HEK293 (cell line): ENCODE measurements around the gene EXOC2.

Experiments
- CTCF ChIA-PET: fragments of 350-600 bp; formaldehyde crosslinking; extraction: SDS; loops from one replicate; lab custom pipeline; 2021; ENCODE audit warnings: antibody characterized with exemption; lab: Yijun Ruan, JAX
- POLR2A ChIA-PET: fragments of 300-600 bp; formaldehyde crosslinking; extraction: SDS; loops from one replicate; lab custom pipeline; 2020; ENCODE audit warnings: antibody characterized with exemption, inconsistent platforms; lab: Yijun Ruan, JAX
- H3K27ac ChIP-seq: fragments of 200-500 bp; sonication (Bioruptor generic); 2 replicates; pipeline ENCODE4 v1.5.1; 2014; ENCODE audit warnings: low read depth, low read length, control low read depth, inconsistent platforms; ENCODE audit errors: extremely low read depth
- H3K36me3 ChIP-seq, 2 experiments: fragments of 200-500 bp in 1 of 2; sonication (Bioruptor generic) in 1 of 2; 1 replicate in 1 of 2; 2 replicates in 1 of 2; pipeline ENCODE4 v1.5.1; 2014 to 2017; ENCODE audit warnings: inconsistent platforms in 2 of 2, low read length in 2 of 2; ENCODE audit not compliant: control insufficient read depth in 2 of 2, insufficient read depth in 1 of 2
- H3K4me1 ChIP-seq: fragments of 200-500 bp; sonication (Bioruptor generic); 2 replicates; pipeline ENCODE4 v1.5.1; 2014; ENCODE audit warnings: mild to moderate bottlenecking, low read length, inconsistent platforms; ENCODE audit not compliant: control insufficient read depth, insufficient read depth
- H3K4me3 ChIP-seq: 2 replicates; pipeline ENCODE4 v1.5.1; 2011; ENCODE audit warnings: low read depth, mild to moderate bottlenecking, control low read depth, low read length, moderate library complexity
- H3K9me3 ChIP-seq: fragments of 200-500 bp; sonication (Bioruptor generic); 2 replicates; pipeline ENCODE4 v1.5.1; 2014; ENCODE audit warnings: low read depth, low read length, inconsistent platforms; ENCODE audit not compliant: control insufficient read depth, insufficient read depth
- GLIS1 ChIP-seq: fragments of 450-650 bp; formaldehyde crosslinking; IDR thresholded peaks from 2 replicates; pipeline ENCODE4 v1.5.1; 2016; ENCODE audit warnings: missing biosample characterization, missing genetic modification characterization
- GLIS2 ChIP-seq: fragments of 450-650 bp; formaldehyde crosslinking; IDR thresholded peaks from 2 replicates; pipeline ENCODE4 v1.5.1; 2016; ENCODE audit warnings: missing biosample characterization, missing genetic modification characterization
- MEIS1 ChIP-seq: sonication (generic); formaldehyde crosslinking; IDR thresholded peaks from 2 replicates; pipeline ENCODE4 v1.8.1; 2022; ENCODE audit warnings: missing genetic modification reagents, mild to moderate bottlenecking, borderline replicate concordance
- MYNN ChIP-seq: fragments of 450-650 bp; formaldehyde crosslinking; IDR thresholded peaks from 2 replicates; pipeline ENCODE4 v1.5.1; 2016; ENCODE audit warnings: missing biosample characterization, missing genetic modification characterization, borderline replicate concordance
- ZBTB26 ChIP-seq: fragments of 450-650 bp; formaldehyde crosslinking; optimal IDR thresholded peaks from 2 replicates; pipeline ENCODE3; 2016; ENCODE audit warnings: missing biosample characterization, mild to moderate bottlenecking, missing genetic modification characterization
- ZFP69B ChIP-seq: fragments of 450-650 bp; formaldehyde crosslinking; IDR thresholded peaks from 2 replicates; pipeline ENCODE4 v1.5.1; 2016; ENCODE audit warnings: missing biosample characterization, missing genetic modification characterization
- ZNF121 ChIP-seq: fragments of 450-650 bp; formaldehyde crosslinking; IDR thresholded peaks from 2 replicates; pipeline ENCODE4 v1.5.1; 2016; ENCODE audit warnings: missing biosample characterization, missing genetic modification characterization
- ZNF202 ChIP-seq: fragments of 450-650 bp; formaldehyde crosslinking; IDR thresholded peaks from 2 replicates; pipeline ENCODE4 v1.5.1; 2016; ENCODE audit warnings: missing biosample characterization, missing genetic modification characterization, borderline replicate concordance
- ZNF221 ChIP-seq: fragments of 450-650 bp; formaldehyde crosslinking; IDR thresholded peaks from 2 replicates; pipeline ENCODE4 v1.5.1; 2017; ENCODE audit warnings: missing biosample characterization, missing genetic modification characterization, borderline replicate concordance
- ZNF266 ChIP-seq: fragments of 450-650 bp; formaldehyde crosslinking; IDR thresholded peaks from 2 replicates; pipeline ENCODE4 v1.5.1; 2016; ENCODE audit warnings: missing biosample characterization, missing genetic modification characterization, low read depth
- ZNF292 ChIP-seq: fragments of 450-650 bp; formaldehyde crosslinking; IDR thresholded peaks from 2 replicates; pipeline ENCODE4 v1.5.1; 2016; ENCODE audit warnings: low read depth, missing biosample characterization, missing genetic modification characterization, borderline replicate concordance
- ZNF311 ChIP-seq: fragments of 450-650 bp; formaldehyde crosslinking; IDR thresholded peaks from 2 replicates; pipeline ENCODE4 v1.5.1; 2017; ENCODE audit warnings: missing biosample characterization, missing genetic modification characterization, borderline replicate concordance
- ZNF404 ChIP-seq: fragments of 450-650 bp; formaldehyde crosslinking; IDR thresholded peaks from 2 replicates; pipeline ENCODE4 v1.5.1; 2017; ENCODE audit warnings: missing biosample characterization, missing genetic modification characterization
- ZNF426 ChIP-seq: fragments of 450-650 bp; formaldehyde crosslinking; IDR thresholded peaks from 2 replicates; pipeline ENCODE4 v1.5.1; 2017; ENCODE audit warnings: missing biosample characterization, missing genetic modification characterization, mild to moderate bottlenecking, inconsistent platforms, moderate library complexity
- ZNF549 ChIP-seq: fragments of 450-650 bp; IDR thresholded peaks from 2 replicates; pipeline ENCODE4 v1.5.1; 2018; ENCODE audit warnings: missing biosample characterization, missing genetic modification characterization, mild to moderate bottlenecking, inconsistent platforms, moderate library complexity
- ZNF585B ChIP-seq: fragments of 450-650 bp; formaldehyde crosslinking; IDR thresholded peaks from 2 replicates; pipeline ENCODE4 v1.5.1; 2016; ENCODE audit warnings: missing biosample characterization, missing genetic modification characterization
- ZNF610 ChIP-seq: fragments of 450-650 bp; formaldehyde crosslinking; IDR thresholded peaks from 2 replicates; pipeline ENCODE4 v1.5.1; 2016; ENCODE audit warnings: missing biosample characterization, missing genetic modification characterization, borderline replicate concordance
- ZNF660 ChIP-seq: fragments of 450-650 bp; IDR thresholded peaks from 2 replicates; pipeline ENCODE4 v1.5.1; 2018; ENCODE audit warnings: missing biosample characterization, mild to moderate bottlenecking, missing genetic modification characterization
- ZNF670 ChIP-seq: fragments of 450-650 bp; formaldehyde crosslinking; IDR thresholded peaks from 2 replicates; pipeline ENCODE4 v1.5.1; 2016; ENCODE audit warnings: missing biosample characterization, missing genetic modification characterization, low read depth
- ZNF692 ChIP-seq: fragments of 450-650 bp; formaldehyde crosslinking; IDR thresholded peaks from 2 replicates; pipeline ENCODE4 v1.5.1; 2016; ENCODE audit warnings: missing biosample characterization, missing genetic modification characterization
- ZNF837 ChIP-seq: fragments of 450-650 bp; formaldehyde crosslinking; IDR thresholded peaks from 2 replicates; pipeline ENCODE4 v1.5.1; 2016; ENCODE audit warnings: missing biosample characterization, missing genetic modification characterization
- ZSCAN30 ChIP-seq: fragments of 450-650 bp; IDR thresholded peaks from 2 replicates; pipeline ENCODE4 v1.5.1; 2018; ENCODE audit warnings: missing biosample characterization, mild to moderate bottlenecking, missing genetic modification characterization, moderate library complexity
- ZXDB ChIP-seq: fragments of 450-650 bp; formaldehyde crosslinking; IDR thresholded peaks from 2 replicates; pipeline ENCODE4 v1.5.1; 2016; ENCODE audit warnings: missing biosample characterization, missing genetic modification characterization
- TF ChIP-seq, protein P1 (sequence below): fragments of 450-650 bp; formaldehyde crosslinking; IDR thresholded peaks from 2 replicates; pipeline ENCODE4 v1.5.1; 2016; ENCODE audit warnings: missing biosample characterization, missing genetic modification characterization
- TF ChIP-seq, protein P2 (sequence below): sonication (generic); formaldehyde crosslinking; IDR thresholded peaks from 2 replicates; pipeline ENCODE4 v1.8.1; 2022; ENCODE audit warnings: mild to moderate bottlenecking, moderate library complexity, missing genetic modification reagents

EXOC2 gene

GRCh38 chr6:635233-635632, 57.7 kb downstream of the EXOC2 start:
- TF ChIP-seq ZNF549 (tag by site-specific recombination), result no peak
- TF ChIP-seq, all 188 proteins: peak for 0
- ChIA-PET POLR2A (no interaction called here), CTCF (interaction anchor here (1.1 kb wide), 1 partner anchor 31 kb away, joined by 3 read pairs; no protein-coding TSS in a partner anchor)
- Histone ChIP-seq H3K27ac (no peak overlapping the region), H3K9me3 (no peaks in the 10 kb centered on the region), H3K4me1 (no peaks in the 10 kb centered on the region), H3K36me3 (peaks cover 4 to 18% of the 10 kb centered on the region in 2 experiments), H3K4me3 (no peak overlapping the region)

GRCh38 chr6:633611-634010, 59.3 kb downstream of the EXOC2 start:
- Histone ChIP-seq H3K27ac (no peak overlapping the region), H3K9me3 (no peaks in the 10 kb centered on the region), H3K4me1 (no peaks in the 10 kb centered on the region)
- CTCF ChIA-PET, result no interaction called here
- TF ChIP-seq ZNF610 (tag by site-specific recombination), result no peak
- TF ChIP-seq, protein P1, sequence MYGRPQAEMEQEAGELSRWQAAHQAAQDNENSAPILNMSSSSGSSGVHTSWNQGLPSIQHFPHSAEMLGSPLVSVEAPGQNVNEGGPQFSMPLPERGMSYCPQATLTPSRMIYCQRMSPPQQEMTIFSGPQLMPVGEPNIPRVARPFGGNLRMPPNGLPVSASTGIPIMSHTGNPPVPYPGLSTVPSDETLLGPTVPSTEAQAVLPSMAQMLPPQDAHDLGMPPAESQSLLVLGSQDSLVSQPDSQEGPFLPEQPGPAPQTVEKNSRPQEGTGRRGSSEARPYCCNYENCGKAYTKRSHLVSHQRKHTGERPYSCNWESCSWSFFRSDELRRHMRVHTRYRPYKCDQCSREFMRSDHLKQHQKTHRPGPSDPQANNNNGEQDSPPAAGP (tag by site-specific recombination), result 0 out of 2 replicates have a peak, but pooled peaks have one; percentile 44
- TF ChIP-seq, all 188 proteins: peak for 1
- POLR2A ChIA-PET, result no interaction called here
- H3K4me3 ChIP-seq, result no peak overlapping the region
- H3K36me3 ChIP-seq, result peaks cover 4 to 22% of the 10 kb centered on the region in 2 experiments

DNA sequence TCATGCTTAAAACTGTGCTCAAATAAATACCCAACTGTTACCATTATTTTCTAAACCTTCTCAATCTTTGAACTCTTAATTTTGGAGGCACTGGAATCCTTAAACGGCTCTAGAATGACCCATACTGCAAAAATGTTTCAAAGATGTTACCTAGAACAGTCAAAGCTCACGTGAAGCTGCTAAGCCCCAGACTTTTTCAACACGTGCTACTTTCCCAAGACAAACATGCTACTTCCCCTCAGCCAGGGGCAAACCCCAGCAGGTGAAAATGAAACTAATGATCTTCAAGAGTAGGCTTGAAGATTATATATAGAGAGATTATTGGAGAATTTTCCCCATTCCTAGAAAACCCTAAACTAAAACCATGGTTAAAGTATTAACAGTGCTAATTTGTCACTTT, 64.2 kb downstream of the EXOC2 start:
- Histone ChIP-seq H3K27ac (no peak overlapping the region), H3K36me3 (peaks cover 0 to 17% of the 10 kb centered on the region in 2 experiments; a peak in 2 of 3 replicates), H3K4me1 (peaks cover 7% of the 10 kb centered on the region), H3K4me3 (no peak overlapping the region), H3K9me3 (no peaks in the 10 kb centered on the region)
- POLR2A ChIA-PET, result no interaction called here
- TF ChIP-seq ZNF292 (no peak), MYNN (tag by site-specific recombination) (no peak), ZNF221 (no peak), ZNF404 (tag by site-specific recombination) (no peak), GLIS2 (tag by site-specific recombination) (no peak), ZNF660 (tag by site-specific recombination) (no peak), ZNF121 (tag by site-specific recombination) (no peak), ZNF585B (no peak), ZNF202 (tag by site-specific recombination) (no peak), ZNF426 (tag by site-specific recombination) (no peak), ZNF311 (tag by site-specific recombination) (no peak)
- TF ChIP-seq, protein P2, sequence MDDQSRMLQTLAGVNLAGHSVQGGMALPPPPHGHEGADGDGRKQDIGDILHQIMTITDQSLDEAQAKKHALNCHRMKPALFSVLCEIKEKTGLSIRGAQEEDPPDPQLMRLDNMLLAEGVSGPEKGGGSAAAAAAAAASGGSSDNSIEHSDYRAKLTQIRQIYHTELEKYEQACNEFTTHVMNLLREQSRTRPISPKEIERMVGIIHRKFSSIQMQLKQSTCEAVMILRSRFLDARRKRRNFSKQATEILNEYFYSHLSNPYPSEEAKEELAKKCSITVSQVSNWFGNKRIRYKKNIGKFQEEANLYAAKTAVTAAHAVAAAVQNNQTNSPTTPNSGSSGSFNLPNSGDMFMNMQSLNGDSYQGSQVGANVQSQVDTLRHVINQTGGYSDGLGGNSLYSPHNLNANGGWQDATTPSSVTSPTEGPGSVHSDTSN (CRISPR knock-in tag), result no peak
- CTCF ChIA-PET, result interaction anchor here (0.6 to 1.3 kb wide), 3 partner anchors 12 to 36 kb away, joined by 3 to 5 read pairs (median 3); no protein-coding TSS in a partner anchor

GRCh38 chr6:626236-626635, 66.7 kb downstream of the EXOC2 start:
- peaks cover 0 to 19% of the 10 kb centered on the region in 2 experiments; a peak in 2 of 3 replicates for H3K36me3 ChIP-seq
- H3K27ac ChIP-seq, result no peak overlapping the region
- H3K9me3 ChIP-seq, result no peaks in the 10 kb centered on the region
- POLR2A ChIA-PET, result no interaction called here
- H3K4me3 ChIP-seq, result no peak overlapping the region
- CTCF ChIA-PET, result interaction anchor here (0.6 kb wide), 1 partner anchor 162 kb away, joined by 5 read pairs; no protein-coding TSS in a partner anchor
- peaks cover 7% of the 10 kb centered on the region for H3K4me1 ChIP-seq
- TF ChIP-seq ZNF692 (tag by site-specific recombination), result peak; percentile 75
- peak; percentile 52 for TF ChIP-seq GLIS1 (tag by site-specific recombination)
- TF ChIP-seq ZBTB26 (tag by site-specific recombination), result peak; percentile 9
- no peak for TF ChIP-seq ZNF670
- TF ChIP-seq ZXDB, result 0 out of 2 replicates have a peak, but pooled peaks have one; percentile 15
- 0 out of 2 replicates have a peak, but pooled peaks have one; percentile 30 for TF ChIP-seq ZFP69B (tag by site-specific recombination)
- no peak for TF ChIP-seq ZNF266 (tag by site-specific recombination)
- peak; percentile 42; the same call in 1 of the 2 replicates for TF ChIP-seq ZSCAN30 (tag by site-specific recombination)
- TF ChIP-seq ZNF837, result no peak
- TF ChIP-seq MEIS1 (CRISPR knock-in tag), result no peak
